ENCODE measurements around the gene SYNJ2.

The SYNJ2 gene

GRCh38 chr6:158109748-158110147 lies 128.1 kb downstream of the SYNJ2 start:
- Mint-ChIP-seq H3K4me3 (no peak overlapping the region), H3K27me3 (no peaks in the 10 kb centered on the region), H3K36me3 (peaks cover 12% of the 10 kb centered on the region), H3K27ac (no peak overlapping the region), H3K9me3 (ENCODE audit: low read depth) (no peaks in the 10 kb centered on the region), H3K4me1 (ENCODE audit: low read depth) (no peaks in the 10 kb centered on the region)

- no peaks in the 10 kb centered on the region for H3K27me3 Mint-ChIP-seq
- H3K4me3 Mint-ChIP-seq: no peak overlapping the region
- H3K4me1 Mint-ChIP-seq (ENCODE audit: low read depth): no peaks in the 10 kb centered on the region
- no peaks in the 10 kb centered on the region for H3K9me3 Mint-ChIP-seq (ENCODE audit: low read depth)
- peaks cover 12% of the 10 kb centered on the region for H3K36me3 Mint-ChIP-seq
- H3K27ac Mint-ChIP-seq: no peak overlapping the region
Measured at GRCh38 chr6:158110986-158111385, 129.3 kb downstream of the SYNJ2 start.

GRCh38 chr6:158111987-158112386 lies 130.3 kb downstream of the SYNJ2 start:
- no peaks in the 10 kb centered on the region for H3K27me3 Mint-ChIP-seq
- peaks cover 12% of the 10 kb centered on the region for H3K36me3 Mint-ChIP-seq
- no peaks in the 10 kb centered on the region for H3K9me3 Mint-ChIP-seq (ENCODE audit: low read depth)
- no peaks in the 10 kb centered on the region for H3K4me1 Mint-ChIP-seq (ENCODE audit: low read depth)
- no peak overlapping the region for H3K4me3 Mint-ChIP-seq
- no peak overlapping the region for H3K27ac Mint-ChIP-seq

GRCh38 chr6:158113802-158114201 lies 132.1 kb downstream of the SYNJ2 start:
- no peaks in the 10 kb centered on the region for H3K9me3 Mint-ChIP-seq (ENCODE audit: low read depth)
- H3K27ac Mint-ChIP-seq: no peak overlapping the region
- no peaks in the 10 kb centered on the region for H3K4me1 Mint-ChIP-seq (ENCODE audit: low read depth)
- peaks cover 12% of the 10 kb centered on the region for H3K36me3 Mint-ChIP-seq
- H3K4me3 Mint-ChIP-seq: no peak overlapping the region
- no peaks in the 10 kb centered on the region for H3K27me3 Mint-ChIP-seq

- Mint-ChIP-seq H3K27ac (no peak overlapping the region), H3K27me3 (no peaks in the 10 kb centered on the region), H3K9me3 (ENCODE audit: low read depth) (no peaks in the 10 kb centered on the region), H3K4me3 (no peak overlapping the region), H3K4me1 (ENCODE audit: low read depth) (no peaks in the 10 kb centered on the region), H3K36me3 (peaks cover 7% of the 10 kb centered on the region)
Measured at GRCh38 chr6:158115102-158115501, 133.4 kb downstream of the SYNJ2 start.

GRCh38 chr6:158115508-158115907 lies 133.8 kb downstream of the SYNJ2 start:
- H3K27me3 Mint-ChIP-seq: no peaks in the 10 kb centered on the region
- peaks cover 7% of the 10 kb centered on the region for H3K36me3 Mint-ChIP-seq
- no peaks in the 10 kb centered on the region for H3K9me3 Mint-ChIP-seq (ENCODE audit: low read depth)
- H3K4me1 Mint-ChIP-seq (ENCODE audit: low read depth): no peaks in the 10 kb centered on the region
- no peak overlapping the region for H3K4me3 Mint-ChIP-seq
- no peak overlapping the region for H3K27ac Mint-ChIP-seq

- H3K27me3 Mint-ChIP-seq: no peaks in the 10 kb centered on the region
- H3K9me3 Mint-ChIP-seq (ENCODE audit: low read depth): no peaks in the 10 kb centered on the region
- H3K27ac Mint-ChIP-seq: no peak overlapping the region
- H3K4me1 Mint-ChIP-seq (ENCODE audit: low read depth): no peaks in the 10 kb centered on the region
- H3K36me3 Mint-ChIP-seq: peaks cover 10% of the 10 kb centered on the region
- no peak overlapping the region for H3K4me3 Mint-ChIP-seq
Measured at GRCh38 chr6:158118886-158119285, 137.2 kb downstream of the SYNJ2 start.

- Mint-ChIP-seq H3K4me1 (ENCODE audit: low read depth) (no peaks in the 10 kb centered on the region), H3K27ac (no peak overlapping the region), H3K27me3 (no peaks in the 10 kb centered on the region), H3K9me3 (ENCODE audit: low read depth) (no peaks in the 10 kb centered on the region), H3K4me3 (no peak overlapping the region), H3K36me3 (peaks cover 9% of the 10 kb centered on the region)
Measured at GRCh38 chr6:158121335-158121734, 139.7 kb downstream of the SYNJ2 start.

GRCh38 chr6:158122048-158122447 lies 140.4 kb downstream of the SYNJ2 start:
- no peaks in the 10 kb centered on the region for H3K4me1 Mint-ChIP-seq (ENCODE audit: low read depth)
- H3K27ac Mint-ChIP-seq: no peak overlapping the region
- no peaks in the 10 kb centered on the region for H3K27me3 Mint-ChIP-seq
- H3K4me3 Mint-ChIP-seq: no peak overlapping the region
- peaks cover 9% of the 10 kb centered on the region for H3K36me3 Mint-ChIP-seq
- no peaks in the 10 kb centered on the region for H3K9me3 Mint-ChIP-seq (ENCODE audit: low read depth)

- Mint-ChIP-seq H3K4me1 (ENCODE audit: low read depth) (no peaks in the 10 kb centered on the region), H3K27me3 (no peaks in the 10 kb centered on the region), H3K36me3 (peaks cover 16% of the 10 kb centered on the region), H3K27ac (no peak overlapping the region), H3K4me3 (no peak overlapping the region), H3K9me3 (ENCODE audit: low read depth) (no peaks in the 10 kb centered on the region)
Measured at GRCh38 chr6:158124288-158124687, 142.6 kb downstream of the SYNJ2 start.

GRCh38 chr6:158125271-158125670 lies 143.6 kb downstream of the SYNJ2 start:
- Mint-ChIP-seq H3K27ac (no peak overlapping the region), H3K4me3 (no peak overlapping the region), H3K36me3 (peaks cover 17% of the 10 kb centered on the region), H3K9me3 (ENCODE audit: low read depth) (no peaks in the 10 kb centered on the region), H3K27me3 (no peaks in the 10 kb centered on the region), H3K4me1 (ENCODE audit: low read depth) (no peaks in the 10 kb centered on the region)

GRCh38 chr6:158131926-158132325 lies 150.3 kb downstream of the SYNJ2 start:
- Mint-ChIP-seq H3K4me3 (no peak overlapping the region), H3K27ac (no peak overlapping the region), H3K9me3 (ENCODE audit: low read depth) (no peaks in the 10 kb centered on the region), H3K27me3 (no peaks in the 10 kb centered on the region), H3K4me1 (ENCODE audit: low read depth) (no peaks in the 10 kb centered on the region), H3K36me3 (peaks cover 9% of the 10 kb centered on the region)

- H3K36me3 Mint-ChIP-seq: peaks cover 15% of the 10 kb centered on the region
- no peaks in the 10 kb centered on the region for H3K27me3 Mint-ChIP-seq
- H3K27ac Mint-ChIP-seq: no peak overlapping the region
- H3K4me1 Mint-ChIP-seq (ENCODE audit: low read depth): no peaks in the 10 kb centered on the region
- no peak overlapping the region for H3K4me3 Mint-ChIP-seq
- no peaks in the 10 kb centered on the region for H3K9me3 Mint-ChIP-seq (ENCODE audit: low read depth)
Measured at GRCh38 chr6:158142789-158143188, 161.1 kb downstream of the SYNJ2 start.

- no peaks in the 10 kb centered on the region for H3K9me3 Mint-ChIP-seq (ENCODE audit: low read depth)
- no peaks in the 10 kb centered on the region for H3K27me3 Mint-ChIP-seq
- H3K4me1 Mint-ChIP-seq (ENCODE audit: low read depth): no peaks in the 10 kb centered on the region
- H3K4me3 Mint-ChIP-seq: no peak overlapping the region
- H3K36me3 Mint-ChIP-seq: peaks cover 17% of the 10 kb centered on the region
- H3K27ac Mint-ChIP-seq: no peak overlapping the region
Measured at GRCh38 chr6:158143700-158144099, 162.0 kb downstream of the SYNJ2 start.
